ENCODE results near the gene WWOX.

The WWOX gene

GRCh38 chr16:79066561-79066960 is 967.1 kb downstream of the WWOX start:
- no peak overlapping the region for H2BK120ac ChIP-seq (ENCODE audit: low read depth, low read length)
- H3K4me1 ChIP-seq (ENCODE audit: control insufficient read depth, low read depth, low read length), result no peaks in the 10 kb centered on the region
- no peak overlapping the region for H4K5ac ChIP-seq (ENCODE audit: low read length)
- no peak overlapping the region for H2BK5ac ChIP-seq (ENCODE audit: low read length)
- H3K4ac ChIP-seq (ENCODE audit: low read depth, low read length), result no peak overlapping the region
- no peak for DNase-seq
- no peak overlapping the region for H4K8ac ChIP-seq (ENCODE audit: low read depth, low read length)
- H3K27ac ChIP-seq (ENCODE audit: low read depth, low read length), result no peak overlapping the region
- H3K79me1 ChIP-seq (ENCODE audit: low read length), result no peaks in the 10 kb centered on the region
- no CpG with 5 or more reads among the region's 7 CpGs for WGBS (ENCODE audit: extremely low coverage, insufficient coverage, low lambda C conversion rate)
- no peaks in the 10 kb centered on the region for H3K79me2 ChIP-seq (ENCODE audit: control insufficient read depth, insufficient read depth, low read length)
- H3K27me3 ChIP-seq (ENCODE audit: insufficient read depth, low read length, poor library complexity), result no peaks in the 10 kb centered on the region
- H3K56ac ChIP-seq (ENCODE audit: low read length), result no peak overlapping the region
- H3K9ac ChIP-seq (ENCODE audit: low read length), result no peak overlapping the region
- no peak overlapping the region for H3K18ac ChIP-seq (ENCODE audit: low read length)
- no peak overlapping the region for H3K4me3 ChIP-seq (ENCODE audit: low read length)
- H2BK15ac ChIP-seq (replicated peaks; ENCODE audit: low read depth), result no peak overlapping the region
- no peak overlapping the region for H2AK5ac ChIP-seq (ENCODE audit: low read length)
- no peak overlapping the region for H3K23ac ChIP-seq (ENCODE audit: low read length)
- no peaks in the 10 kb centered on the region for H3K36me3 ChIP-seq (ENCODE audit: control insufficient read depth, insufficient read depth, low read length)
- H3K4me2 ChIP-seq (ENCODE audit: low read length), result no peak overlapping the region

DNA sequence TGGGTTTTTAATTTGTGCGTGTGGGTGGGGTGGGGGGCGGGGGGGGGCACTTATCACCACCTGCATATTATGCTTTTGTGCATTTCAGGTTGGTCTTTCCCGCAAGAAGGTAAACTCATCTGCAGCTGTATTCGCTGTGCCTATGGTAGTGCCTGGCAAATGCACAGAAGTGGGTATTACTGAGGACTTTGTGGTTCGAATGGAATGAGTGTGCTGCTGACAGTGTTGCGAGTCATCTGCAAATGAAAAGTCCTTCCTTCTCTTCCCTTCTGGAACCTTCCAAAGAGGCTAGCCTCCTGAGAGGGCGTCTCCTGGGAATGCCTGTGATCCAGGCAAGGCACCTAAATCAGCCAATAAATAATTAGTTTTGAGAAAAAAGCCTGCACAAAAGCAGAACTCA is 968.1 kb downstream of the WWOX start:
- Histone ChIP-seq H2BK15ac (replicated peaks; ENCODE audit: low read depth) (no peak overlapping the region), H2BK5ac (ENCODE audit: low read length) (no peak overlapping the region), H2AK5ac (ENCODE audit: low read length) (no peak overlapping the region), H3K27ac (ENCODE audit: low read depth, low read length) (no peak overlapping the region), H2BK120ac (ENCODE audit: low read depth, low read length) (no peak overlapping the region), H3K4ac (ENCODE audit: low read depth, low read length) (no peak overlapping the region), H3K79me1 (ENCODE audit: low read length) (no peaks in the 10 kb centered on the region), H3K23ac (ENCODE audit: low read length) (no peak overlapping the region), H3K4me3 (ENCODE audit: low read length) (no peak overlapping the region), H3K27me3 (ENCODE audit: insufficient read depth, low read length, poor library complexity) (no peaks in the 10 kb centered on the region), H3K36me3 (ENCODE audit: control insufficient read depth, insufficient read depth, low read length) (no peaks in the 10 kb centered on the region), H3K9ac (ENCODE audit: low read length) (no peak overlapping the region), H3K4me2 (ENCODE audit: low read length) (no peak overlapping the region), H3K18ac (ENCODE audit: low read length) (no peak overlapping the region), H4K5ac (ENCODE audit: low read length) (no peak overlapping the region), H3K79me2 (ENCODE audit: control insufficient read depth, insufficient read depth, low read length) (no peaks in the 10 kb centered on the region), H4K8ac (ENCODE audit: low read depth, low read length) (no peak overlapping the region), H3K4me1 (ENCODE audit: control insufficient read depth, low read depth, low read length) (no peaks in the 10 kb centered on the region), H3K56ac (ENCODE audit: low read length) (no peak overlapping the region)
- WGBS (ENCODE audit: extremely low coverage, insufficient coverage, low lambda C conversion rate), result no CpG with 5 or more reads among the region's 7 CpGs
- DNase-seq, result no peak

GRCh38 chr16:79069121-79069520 is 969.7 kb downstream of the WWOX start:
- H3K79me1 ChIP-seq (ENCODE audit: low read length), result no peaks in the 10 kb centered on the region
- no peaks in the 10 kb centered on the region for H3K36me3 ChIP-seq (ENCODE audit: control insufficient read depth, insufficient read depth, low read length)
- H3K9ac ChIP-seq (ENCODE audit: low read length), result no peak overlapping the region
- no peak for DNase-seq
- H2AK5ac ChIP-seq (ENCODE audit: low read length), result no peak overlapping the region
- no peak overlapping the region for H3K4ac ChIP-seq (ENCODE audit: low read depth, low read length)
- no peak overlapping the region for H3K4me3 ChIP-seq (ENCODE audit: low read length)
- H3K56ac ChIP-seq (ENCODE audit: low read length), result no peak overlapping the region
- H2BK5ac ChIP-seq (ENCODE audit: low read length), result no peak overlapping the region
- H3K79me2 ChIP-seq (ENCODE audit: control insufficient read depth, insufficient read depth, low read length), result no peaks in the 10 kb centered on the region
- H4K8ac ChIP-seq (ENCODE audit: low read depth, low read length), result no peak overlapping the region
- no peaks in the 10 kb centered on the region for H3K4me1 ChIP-seq (ENCODE audit: control insufficient read depth, low read depth, low read length)
- no CpG with 5 or more reads among the region's 12 CpGs for WGBS (ENCODE audit: extremely low coverage, insufficient coverage, low lambda C conversion rate)
- no peaks in the 10 kb centered on the region for H3K27me3 ChIP-seq (ENCODE audit: insufficient read depth, low read length, poor library complexity)
- H3K18ac ChIP-seq (ENCODE audit: low read length), result no peak overlapping the region
- no peak overlapping the region for H2BK15ac ChIP-seq (replicated peaks; ENCODE audit: low read depth)
- H4K5ac ChIP-seq (ENCODE audit: low read length), result no peak overlapping the region
- H3K4me2 ChIP-seq (ENCODE audit: low read length), result no peak overlapping the region
- no peak overlapping the region for H3K23ac ChIP-seq (ENCODE audit: low read length)
- H2BK120ac ChIP-seq (ENCODE audit: low read depth, low read length), result no peak overlapping the region
- no peak overlapping the region for H3K27ac ChIP-seq (ENCODE audit: low read depth, low read length)

DNA sequence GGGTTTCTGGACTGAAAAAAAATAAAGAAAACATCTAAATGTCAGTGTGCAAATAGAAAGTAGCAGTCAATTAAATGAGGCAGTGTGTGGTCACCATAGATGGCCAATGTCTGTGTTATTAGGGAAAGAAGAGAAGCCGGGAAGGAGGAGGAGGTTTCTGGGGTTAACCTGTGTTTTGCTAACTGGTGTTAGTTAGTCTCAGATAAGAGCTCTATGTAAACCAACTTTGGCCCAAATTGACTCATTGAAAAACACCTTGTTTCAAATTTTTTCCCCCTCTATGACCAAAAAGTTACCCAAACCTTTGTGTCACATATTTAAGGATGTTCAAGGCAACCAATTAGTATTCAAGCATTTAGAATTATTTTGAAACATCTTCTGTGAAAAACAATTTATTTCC is 970.2 kb downstream of the WWOX start:
- no peak overlapping the region for H3K18ac ChIP-seq (ENCODE audit: low read length)
- no peak for DNase-seq
- H4K8ac ChIP-seq (ENCODE audit: low read depth, low read length), result no peak overlapping the region
- H3K4me3 ChIP-seq (ENCODE audit: low read length), result no peak overlapping the region
- H4K5ac ChIP-seq (ENCODE audit: low read length), result no peak overlapping the region
- H3K27me3 ChIP-seq (ENCODE audit: insufficient read depth, low read length, poor library complexity), result no peaks in the 10 kb centered on the region
- no peak overlapping the region for H3K9ac ChIP-seq (ENCODE audit: low read length)
- no peak overlapping the region for H3K23ac ChIP-seq (ENCODE audit: low read length)
- no peaks in the 10 kb centered on the region for H3K36me3 ChIP-seq (ENCODE audit: control insufficient read depth, insufficient read depth, low read length)
- H3K79me1 ChIP-seq (ENCODE audit: low read length), result no peaks in the 10 kb centered on the region
- no peak overlapping the region for H2AK5ac ChIP-seq (ENCODE audit: low read length)
- WGBS (ENCODE audit: extremely low coverage, insufficient coverage, low lambda C conversion rate), result no CpG with 5 or more reads among the region's 1 CpG
- H2BK120ac ChIP-seq (ENCODE audit: low read depth, low read length), result no peak overlapping the region
- no peak overlapping the region for H3K4me2 ChIP-seq (ENCODE audit: low read length)
- H3K27ac ChIP-seq (ENCODE audit: low read depth, low read length), result no peak overlapping the region
- H2BK5ac ChIP-seq (ENCODE audit: low read length), result no peak overlapping the region
- no peak overlapping the region for H3K56ac ChIP-seq (ENCODE audit: low read length)
- H2BK15ac ChIP-seq (replicated peaks; ENCODE audit: low read depth), result no peak overlapping the region
- no peaks in the 10 kb centered on the region for H3K79me2 ChIP-seq (ENCODE audit: control insufficient read depth, insufficient read depth, low read length)
- no peak overlapping the region for H3K4ac ChIP-seq (ENCODE audit: low read depth, low read length)
- H3K4me1 ChIP-seq (ENCODE audit: control insufficient read depth, low read depth, low read length), result no peaks in the 10 kb centered on the region

DNA sequence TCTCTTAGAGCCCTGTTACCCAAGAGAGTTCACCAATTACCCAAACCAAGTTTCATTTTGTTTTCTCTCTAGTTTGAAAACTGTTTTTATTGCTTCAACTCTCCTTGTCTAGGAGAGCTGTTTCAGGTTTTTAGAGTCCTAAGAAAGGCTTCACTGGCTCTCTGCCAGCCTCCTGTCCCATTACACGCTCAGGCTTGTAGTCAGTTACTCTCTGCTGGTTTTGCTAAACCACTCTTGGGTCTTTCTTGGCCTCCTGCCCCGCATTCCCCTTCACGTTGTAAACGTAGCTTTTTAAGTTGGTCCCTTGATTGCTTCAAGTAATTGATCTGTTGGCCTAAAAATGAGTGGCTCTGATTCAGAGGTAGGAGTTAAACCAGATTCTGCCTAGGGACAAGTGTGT is 972.0 kb downstream of the WWOX start:
- no CpG with 5 or more reads among the region's 4 CpGs for WGBS (ENCODE audit: extremely low coverage, insufficient coverage, low lambda C conversion rate)

GRCh38 chr16:79072517-79072916 is 973.1 kb downstream of the WWOX start:
- no peak overlapping the region for H3K4me2 ChIP-seq (ENCODE audit: low read length)
- no peak overlapping the region for H3K18ac ChIP-seq (ENCODE audit: low read length)
- H3K4me1 ChIP-seq (ENCODE audit: control insufficient read depth, low read depth, low read length), result no peaks in the 10 kb centered on the region
- no peak overlapping the region for H2AK5ac ChIP-seq (ENCODE audit: low read length)
- H4K8ac ChIP-seq (ENCODE audit: low read depth, low read length), result no peak overlapping the region
- H3K36me3 ChIP-seq (ENCODE audit: control insufficient read depth, insufficient read depth, low read length), result no peaks in the 10 kb centered on the region
- no peaks in the 10 kb centered on the region for H3K79me2 ChIP-seq (ENCODE audit: control insufficient read depth, insufficient read depth, low read length)
- H3K56ac ChIP-seq (ENCODE audit: low read length), result no peak overlapping the region
- no peaks in the 10 kb centered on the region for H3K27me3 ChIP-seq (ENCODE audit: insufficient read depth, low read length, poor library complexity)
- DNase-seq, result no peak
- no peak overlapping the region for H3K4ac ChIP-seq (ENCODE audit: low read depth, low read length)
- no peak overlapping the region for H2BK15ac ChIP-seq (replicated peaks; ENCODE audit: low read depth)
- no peak overlapping the region for H3K9ac ChIP-seq (ENCODE audit: low read length)
- no peak overlapping the region for H3K4me3 ChIP-seq (ENCODE audit: low read length)
- no peaks in the 10 kb centered on the region for H3K79me1 ChIP-seq (ENCODE audit: low read length)
- no peak overlapping the region for H3K27ac ChIP-seq (ENCODE audit: low read depth, low read length)
- no peak overlapping the region for H2BK120ac ChIP-seq (ENCODE audit: low read depth, low read length)
- H2BK5ac ChIP-seq (ENCODE audit: low read length), result no peak overlapping the region
- no peak overlapping the region for H3K23ac ChIP-seq (ENCODE audit: low read length)
- no CpG with 5 or more reads among the region's 4 CpGs for WGBS (ENCODE audit: extremely low coverage, insufficient coverage, low lambda C conversion rate)
- H4K5ac ChIP-seq (ENCODE audit: low read length), result no peak overlapping the region

More for the DNA sequence above, 972.0 kb downstream of the WWOX start:
- no peaks in the 10 kb centered on the region for H3K79me1 ChIP-seq (ENCODE audit: low read length)
- no peak overlapping the region for H2AK5ac ChIP-seq (ENCODE audit: low read length)
- no peak overlapping the region for H3K4ac ChIP-seq (ENCODE audit: low read depth, low read length)
- H3K27me3 ChIP-seq (ENCODE audit: insufficient read depth, low read length, poor library complexity), result no peaks in the 10 kb centered on the region
- no peak overlapping the region for H2BK5ac ChIP-seq (ENCODE audit: low read length)
- no peak overlapping the region for H4K5ac ChIP-seq (ENCODE audit: low read length)
- no peak for DNase-seq
- H2BK15ac ChIP-seq (replicated peaks; ENCODE audit: low read depth), result no peak overlapping the region
- no peak overlapping the region for H3K4me2 ChIP-seq (ENCODE audit: low read length)
- H3K79me2 ChIP-seq (ENCODE audit: control insufficient read depth, insufficient read depth, low read length), result no peaks in the 10 kb centered on the region
- H3K4me3 ChIP-seq (ENCODE audit: low read length), result no peak overlapping the region
- no peak overlapping the region for H3K23ac ChIP-seq (ENCODE audit: low read length)
- no peak overlapping the region for H2BK120ac ChIP-seq (ENCODE audit: low read depth, low read length)
- no peaks in the 10 kb centered on the region for H3K36me3 ChIP-seq (ENCODE audit: control insufficient read depth, insufficient read depth, low read length)
- no peak overlapping the region for H3K9ac ChIP-seq (ENCODE audit: low read length)
- no peak overlapping the region for H4K8ac ChIP-seq (ENCODE audit: low read depth, low read length)
- H3K4me1 ChIP-seq (ENCODE audit: control insufficient read depth, low read depth, low read length), result no peaks in the 10 kb centered on the region
- H3K56ac ChIP-seq (ENCODE audit: low read length), result no peak overlapping the region
- H3K18ac ChIP-seq (ENCODE audit: low read length), result no peak overlapping the region
- no peak overlapping the region for H3K27ac ChIP-seq (ENCODE audit: low read depth, low read length)

All from mesendoderm (in vitro differentiated cells).